Occipital lobe (tissue), 2 donors: ENCODE data around the gene DEFB126. TPM values are rescaled to one million over a fixed set of nuclear protein-coding genes. Genes with fewer than 3 reads are reported as not detected.
"Not testable (repeated sequence)": the region's sequence is repeated elsewhere in the genome, so short reads cannot be mapped to it uniquely, and the experiment has no call there.

Experiments
- DNase-seq: peaks from one replicate; lab custom pipeline; 2025; lab: John Stamatoyannopoulos, UW
- total RNA-seq: library from RNA; depleted of rRNA; stranded (reverse); fragments of >200 nt; gene quantifications from one replicate; pipeline ENCODE4 v1.2.3, GENCODE V29; 2014

Gene DEFB126, protein sequence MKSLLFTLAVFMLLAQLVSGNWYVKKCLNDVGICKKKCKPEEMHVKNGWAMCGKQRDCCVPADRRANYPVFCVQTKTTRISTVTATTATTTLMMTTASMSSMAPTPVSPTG
- total RNA-seq = not detected

DNA sequence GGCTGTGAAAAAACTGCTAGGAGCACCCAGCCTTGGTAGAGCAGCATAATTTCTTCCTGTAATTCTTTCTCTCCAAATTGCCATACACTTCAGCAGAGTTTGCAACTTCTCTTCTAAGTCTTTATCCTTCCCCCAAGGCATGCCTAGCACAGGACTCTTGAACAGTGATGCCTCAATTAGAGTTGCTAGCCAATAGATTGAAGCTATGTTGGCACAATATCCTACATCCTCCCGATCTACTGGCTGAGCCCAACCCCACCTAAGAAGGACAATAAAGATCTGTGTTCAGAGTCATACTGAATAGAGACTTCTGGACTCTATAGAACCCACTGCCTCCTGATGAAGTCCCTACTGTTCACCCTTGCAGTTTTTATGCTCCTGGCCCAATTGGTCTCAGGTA is at the start of gene DEFB126:
DEFB126 (plus strand) TSS at position 301 of the 400 bp plus-strand sequence; CDS start at position 340, 39 bp downstream.
- no peak for DNase-seq

DNA sequence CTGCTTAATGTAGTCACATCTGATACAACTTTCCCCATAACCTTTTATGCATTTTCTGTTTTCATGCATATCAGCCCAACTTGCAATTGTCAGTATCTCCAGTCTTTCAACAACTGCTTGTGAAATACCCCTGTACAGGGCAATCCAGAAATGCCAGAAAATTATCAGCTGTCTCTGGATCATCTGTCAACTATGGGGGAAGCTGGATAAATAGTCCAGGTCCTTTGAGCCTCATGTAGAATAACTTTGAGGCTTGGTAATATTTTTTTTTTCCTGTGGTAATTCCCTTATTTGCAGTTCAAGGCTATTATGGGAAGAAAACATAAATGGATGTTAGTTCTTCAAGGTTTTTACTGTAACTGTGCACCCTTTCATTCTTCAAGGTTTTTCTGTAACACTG is 48.7 kb upstream of the DEFB126 start:
- DNase-seq = no peak

GRCh38 chr20:95215-95614 is 47.2 kb upstream of the DEFB126 start:
- no peak for DNase-seq

GRCh38 chr20:97691-98090 is 44.7 kb upstream of the DEFB126 start:
- not testable (repeated sequence) for DNase-seq

DNA sequence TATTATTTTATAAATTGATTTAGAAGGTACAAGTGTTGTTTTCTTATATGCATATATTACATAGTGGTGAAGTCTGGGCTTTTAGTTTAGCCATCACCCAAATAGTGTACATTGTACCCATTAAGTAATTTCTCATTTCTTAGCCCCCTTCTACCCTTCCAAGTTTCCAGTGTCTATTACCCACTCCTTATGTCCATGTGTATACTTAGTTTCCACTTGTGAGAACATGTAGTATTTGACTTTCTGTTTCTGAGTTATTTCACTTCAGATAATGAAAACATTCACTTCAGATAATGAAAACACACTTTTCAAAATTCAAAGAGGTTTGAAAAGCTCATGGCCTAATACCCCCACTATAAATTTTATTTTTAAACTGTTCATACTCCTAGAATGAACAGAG is 40.4 kb upstream of the DEFB126 start:
- no peak for DNase-seq

DNA sequence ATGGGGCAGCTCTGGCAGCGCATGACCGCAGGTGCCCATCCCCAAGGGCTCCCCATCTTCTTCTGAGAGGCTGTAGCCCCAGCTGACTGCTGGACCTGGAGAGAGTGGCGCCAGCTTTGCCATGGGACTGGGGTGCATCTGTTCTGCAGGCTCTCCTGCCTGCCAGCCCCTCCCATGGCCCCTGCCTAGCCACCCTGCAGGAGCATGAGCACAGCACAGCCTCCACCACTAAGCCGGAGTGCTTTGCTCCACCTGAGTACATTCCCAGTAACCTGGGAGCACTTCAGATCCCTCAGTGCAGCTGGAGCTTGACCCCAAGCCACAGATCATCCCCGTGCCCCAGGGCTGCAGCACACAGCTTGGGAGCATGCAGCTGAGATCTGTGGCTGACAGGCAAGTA is 38.9 kb upstream of the DEFB126 start:
- no peak for DNase-seq

GRCh38 chr20:112396-112795 is 30.0 kb upstream of the DEFB126 start:
- DNase-seq = no peak

DNA sequence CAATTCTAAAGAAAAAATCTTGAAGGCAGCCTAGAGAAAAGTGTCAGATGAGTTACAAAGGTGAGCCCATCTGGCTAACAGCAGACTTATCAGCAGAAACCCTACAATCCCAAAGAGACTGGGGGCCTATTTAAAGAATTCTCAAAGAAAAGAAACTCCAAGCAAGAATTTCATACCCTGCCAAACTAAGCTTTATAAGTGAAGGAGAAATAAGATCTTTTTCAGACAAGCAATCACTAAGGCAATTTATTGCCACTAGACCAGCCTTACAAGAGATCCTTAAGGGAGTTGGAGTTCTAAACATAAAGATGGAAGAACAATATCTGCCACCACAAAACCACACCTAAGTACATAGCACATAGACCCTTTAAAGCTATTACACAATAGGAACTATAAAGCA is 24.9 kb upstream of the DEFB126 start:
- DNase-seq = no peak

- not testable (repeated sequence) for DNase-seq
Observed at GRCh38 chr20:129786-130323, 12.5 kb upstream of the DEFB126 start.

GRCh38 chr20:137668-138490 is 4.5 kb upstream of the DEFB126 start:
- no peak for DNase-seq

DNA sequence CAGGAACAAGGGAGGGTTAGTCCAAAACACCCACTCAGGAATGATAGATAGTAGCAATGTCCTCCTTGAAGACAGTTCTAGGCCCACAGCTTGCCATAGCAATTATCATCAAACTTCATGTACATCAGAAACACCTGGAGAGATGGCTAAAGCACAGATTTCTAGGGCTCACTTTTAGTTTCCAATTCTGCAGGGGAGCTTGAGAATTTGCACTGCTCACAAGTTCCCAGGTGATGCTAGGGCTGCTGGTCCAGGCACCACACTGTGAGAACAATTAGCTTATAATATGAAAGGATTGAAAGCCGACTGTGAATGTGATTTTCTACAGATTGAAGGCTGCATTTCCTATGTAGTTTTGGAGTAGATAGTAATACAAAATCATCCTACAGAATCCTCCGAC is 3.5 kb downstream of the DEFB126 start:
- no peak for DNase-seq

DNA sequence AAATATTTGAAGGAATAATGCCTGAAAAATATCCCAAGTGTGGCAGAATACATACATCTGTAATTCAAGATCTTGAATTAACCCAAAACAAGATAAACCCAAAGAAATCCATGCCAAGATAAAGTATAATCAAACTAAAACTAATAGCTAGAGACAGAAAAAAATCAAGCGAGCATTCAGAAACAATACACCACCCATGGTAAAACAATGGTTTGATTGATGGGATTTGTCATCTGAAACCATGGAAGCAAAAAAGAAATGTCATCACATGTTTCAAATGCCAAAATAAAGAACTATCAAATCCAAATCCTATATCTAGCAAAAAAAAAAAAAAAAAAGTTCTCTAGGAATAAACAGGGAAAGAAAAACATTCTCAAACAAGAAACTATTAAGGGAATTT is 9.7 kb downstream of the DEFB126 start:
- no peak for DNase-seq

DNA sequence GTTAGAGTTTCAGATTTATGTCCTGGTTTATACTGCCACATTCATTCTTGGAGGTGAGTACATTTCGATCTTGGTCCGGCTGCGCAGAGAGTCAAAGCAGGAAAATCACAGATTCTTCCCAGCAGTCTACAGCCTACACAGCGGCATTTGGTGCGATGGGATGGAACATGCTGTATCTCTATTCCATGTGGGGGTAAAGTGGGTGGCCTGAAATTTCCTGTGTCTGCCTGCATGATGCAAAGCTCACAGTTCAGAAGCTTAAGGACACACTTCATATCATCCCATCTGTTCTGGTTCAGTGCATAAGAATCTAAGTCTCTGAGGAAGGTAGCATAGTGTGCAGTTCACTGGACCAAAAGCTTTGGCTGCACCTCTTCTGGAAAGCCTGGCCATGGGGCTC is 14.8 kb downstream of the DEFB126 start, which contains the start of gene DEFB127:
DEFB127 (plus strand) TSS at position 301 of the 400 bp plus-strand sequence; CDS start at position 392, 91 bp downstream.
- no peak for DNase-seq

- DNase-seq = no peak
Observed at GRCh38 chr20:164618-165017, 22.2 kb downstream of the DEFB126 start.

DNA sequence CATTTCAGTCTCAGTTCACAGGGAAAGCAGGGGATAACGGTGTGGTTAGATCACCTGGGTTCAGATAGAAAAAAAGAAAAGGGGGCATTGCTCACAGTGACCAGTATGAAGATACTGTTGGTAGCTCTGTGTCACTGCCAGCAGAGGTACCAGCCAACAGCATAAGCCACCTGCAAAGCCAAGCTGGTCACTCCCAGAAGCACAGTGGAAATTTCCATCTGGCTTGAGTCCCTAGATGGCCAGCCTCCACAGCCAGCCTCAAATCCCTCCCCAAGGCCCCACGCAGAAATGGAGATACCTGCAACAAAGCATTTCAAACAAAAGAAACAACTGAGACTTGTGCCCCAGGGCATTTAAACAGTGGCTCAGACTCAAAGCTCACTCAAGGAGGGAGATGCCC is 26.5 kb downstream of the DEFB126 start:
- no peak for DNase-seq

DNA sequence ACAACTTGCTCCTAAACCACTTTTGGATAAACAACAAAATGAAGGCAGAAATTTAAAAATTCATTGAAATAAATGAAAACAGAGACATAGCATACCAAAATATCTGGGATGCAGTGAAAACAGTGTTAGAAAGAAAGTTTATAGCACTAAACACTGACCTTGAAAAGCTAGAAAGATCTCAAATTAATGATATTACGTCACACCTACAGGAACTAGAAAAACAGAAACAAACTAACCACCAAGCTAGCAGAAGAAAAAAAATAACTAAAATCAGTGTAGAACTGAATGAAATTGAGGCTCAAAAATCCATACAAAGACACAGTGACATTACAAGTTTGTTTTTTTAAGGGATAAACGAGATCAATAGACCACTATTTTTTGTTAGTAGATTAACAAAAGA is 41.9 kb downstream of the DEFB126 start:
- DNase-seq = no peak

- DNase-seq = no peak
Observed at GRCh38 chr20:187733-188132, 45.3 kb downstream of the DEFB126 start.

DNA sequence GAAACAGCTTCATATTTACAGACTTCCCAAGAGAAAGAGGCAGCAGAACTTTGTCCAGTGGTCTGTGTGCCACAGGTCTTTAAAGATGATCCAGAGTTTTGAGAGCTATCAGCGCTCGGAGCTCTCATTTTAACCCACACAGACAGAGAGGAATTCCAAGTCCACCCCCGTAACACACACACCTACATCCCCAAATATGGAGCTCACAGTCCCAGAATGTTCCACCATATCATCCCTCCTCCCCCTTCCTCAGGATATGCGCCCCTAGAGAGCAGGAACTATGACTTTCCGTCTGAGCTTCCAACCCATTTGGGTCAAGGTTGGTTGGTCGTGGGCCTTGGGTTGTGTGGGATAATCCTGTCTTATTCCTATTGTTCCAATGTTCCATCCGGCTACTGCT is 47.2 kb downstream of the DEFB126 start, which contains the start of gene DEFB128:
DEFB128 (minus strand) TSS at position 101 of the 400 bp plus-strand sequence; CDS start at position 13, 88 bp downstream.
- DNase-seq = no peak
